ENCODE results near the gene MROH7. TPM values are rescaled to one million over a fixed set of nuclear protein-coding genes. Genes with fewer than 3 reads are reported as not detected.

Gene MROH7
- total RNA-seq, 1 donor: 0.42 TPM

GRCh38 chr1:54658164-54658913 is 16.8 kb downstream of the MROH7 start:
- H3K4me3 ChIP-seq (ENCODE audit: low read length): no peak overlapping the region
- H3K27me3 ChIP-seq (ENCODE audit: insufficient read depth, low read length): no peaks in the 10 kb centered on the region
- H3K9me3 ChIP-seq (ENCODE audit: low read depth, low read length): peaks cover 7% of the 10 kb centered on the region
- H3K4me1 ChIP-seq (ENCODE audit: insufficient read depth, low read length): no peaks in the 10 kb centered on the region

GRCh38 chr1:54663725-54664124 is 22.1 kb downstream of the MROH7 start:
- no peaks in the 10 kb centered on the region for H3K4me1 ChIP-seq (ENCODE audit: insufficient read depth, low read length)
- H3K4me3 ChIP-seq (ENCODE audit: low read length): no peak overlapping the region
- H3K9me3 ChIP-seq (ENCODE audit: low read depth, low read length): no peaks in the 10 kb centered on the region
- H3K27me3 ChIP-seq (ENCODE audit: insufficient read depth, low read length): no peaks in the 10 kb centered on the region

GRCh38 chr1:54664364-54664763 is 22.8 kb downstream of the MROH7 start:
- Histone ChIP-seq H3K27me3 (ENCODE audit: insufficient read depth, low read length) (no peaks in the 10 kb centered on the region), H3K9me3 (ENCODE audit: low read depth, low read length) (no peaks in the 10 kb centered on the region), H3K4me1 (ENCODE audit: insufficient read depth, low read length) (no peaks in the 10 kb centered on the region)

GRCh38 chr1:54665852-54666251 is 24.3 kb downstream of the MROH7 start:
- H3K9me3 ChIP-seq (ENCODE audit: low read depth, low read length): no peaks in the 10 kb centered on the region
- no peaks in the 10 kb centered on the region for H3K4me1 ChIP-seq (ENCODE audit: insufficient read depth, low read length)
- H3K27me3 ChIP-seq (ENCODE audit: insufficient read depth, low read length): no peaks in the 10 kb centered on the region
- no peak overlapping the region for H3K4me3 ChIP-seq (ENCODE audit: low read length)

More at GRCh38 chr1:54664364-54664763, 22.8 kb downstream of the MROH7 start:
- H3K4me3 ChIP-seq (ENCODE audit: low read length): no peak overlapping the region

GRCh38 chr1:54666333-54666732 is 24.7 kb downstream of the MROH7 start:
- Histone ChIP-seq H3K4me3 (ENCODE audit: low read length) (no peak overlapping the region), H3K27me3 (ENCODE audit: insufficient read depth, low read length) (no peaks in the 10 kb centered on the region), H3K9me3 (ENCODE audit: low read depth, low read length) (no peaks in the 10 kb centered on the region), H3K4me1 (ENCODE audit: insufficient read depth, low read length) (no peaks in the 10 kb centered on the region)

- Histone ChIP-seq H3K4me1 (ENCODE audit: insufficient read depth, low read length) (no peaks in the 10 kb centered on the region), H3K27me3 (ENCODE audit: insufficient read depth, low read length) (no peaks in the 10 kb centered on the region)
Observed at GRCh38 chr1:54667797-54668196, 26.2 kb downstream of the MROH7 start.

GRCh38 chr1:54668567-54668966 is 27.0 kb downstream of the MROH7 start:
- no peaks in the 10 kb centered on the region for H3K27me3 ChIP-seq (ENCODE audit: insufficient read depth, low read length)
- H3K9me3 ChIP-seq (ENCODE audit: low read depth, low read length): no peaks in the 10 kb centered on the region
- H3K4me3 ChIP-seq (ENCODE audit: low read length): no peak overlapping the region
- no peaks in the 10 kb centered on the region for H3K4me1 ChIP-seq (ENCODE audit: insufficient read depth, low read length)

More at GRCh38 chr1:54667797-54668196, 26.2 kb downstream of the MROH7 start:
- no peaks in the 10 kb centered on the region for H3K9me3 ChIP-seq (ENCODE audit: low read depth, low read length)
- no peak overlapping the region for H3K4me3 ChIP-seq (ENCODE audit: low read length)

GRCh38 chr1:54671985-54672608 is 30.5 kb downstream of the MROH7 start:
- H3K4me1 ChIP-seq (ENCODE audit: insufficient read depth, low read length): no peaks in the 10 kb centered on the region
- H3K9me3 ChIP-seq (ENCODE audit: low read depth, low read length): no peaks in the 10 kb centered on the region
- H3K27me3 ChIP-seq (ENCODE audit: insufficient read depth, low read length): no peaks in the 10 kb centered on the region
- H3K4me3 ChIP-seq (ENCODE audit: low read length): no peak overlapping the region

GRCh38 chr1:54678776-54679643 is 37.4 kb downstream of the MROH7 start:
- Histone ChIP-seq H3K4me3 (ENCODE audit: low read length) (no peak overlapping the region), H3K9me3 (ENCODE audit: low read depth, low read length) (no peaks in the 10 kb centered on the region), H3K27me3 (ENCODE audit: insufficient read depth, low read length) (no peaks in the 10 kb centered on the region), H3K4me1 (ENCODE audit: insufficient read depth, low read length) (no peaks in the 10 kb centered on the region)

- Histone ChIP-seq H3K4me1 (ENCODE audit: insufficient read depth, low read length) (no peaks in the 10 kb centered on the region), H3K27me3 (ENCODE audit: insufficient read depth, low read length) (no peaks in the 10 kb centered on the region), H3K9me3 (ENCODE audit: low read depth, low read length) (no peaks in the 10 kb centered on the region), H3K4me3 (ENCODE audit: low read length) (no peak overlapping the region)
Observed at GRCh38 chr1:54679706-54680105, 38.1 kb downstream of the MROH7 start.

- H3K4me3 ChIP-seq (ENCODE audit: low read length): no peak overlapping the region
- H3K27me3 ChIP-seq (ENCODE audit: insufficient read depth, low read length): no peaks in the 10 kb centered on the region
- H3K9me3 ChIP-seq (ENCODE audit: low read depth, low read length): no peaks in the 10 kb centered on the region
- H3K4me1 ChIP-seq (ENCODE audit: insufficient read depth, low read length): no peaks in the 10 kb centered on the region
Observed at GRCh38 chr1:54680387-54680786, 38.8 kb downstream of the MROH7 start.

GRCh38 chr1:54681358-54681757 is 39.8 kb downstream of the MROH7 start:
- Histone ChIP-seq H3K27me3 (ENCODE audit: insufficient read depth, low read length) (no peaks in the 10 kb centered on the region), H3K4me1 (ENCODE audit: insufficient read depth, low read length) (no peaks in the 10 kb centered on the region), H3K4me3 (ENCODE audit: low read length) (no peak overlapping the region), H3K9me3 (ENCODE audit: low read depth, low read length) (no peaks in the 10 kb centered on the region)

GRCh38 chr1:54683453-54683852 is 41.9 kb downstream of the MROH7 start:
- H3K27me3 ChIP-seq (ENCODE audit: insufficient read depth, low read length): no peaks in the 10 kb centered on the region
- H3K9me3 ChIP-seq (ENCODE audit: low read depth, low read length): no peaks in the 10 kb centered on the region
- H3K4me3 ChIP-seq (ENCODE audit: low read length): no peak overlapping the region
- no peaks in the 10 kb centered on the region for H3K4me1 ChIP-seq (ENCODE audit: insufficient read depth, low read length)

GRCh38 chr1:54685335-54685905 is 43.8 kb downstream of the MROH7 start:
- no peaks in the 10 kb centered on the region for H3K9me3 ChIP-seq (ENCODE audit: low read depth, low read length)
- no peaks in the 10 kb centered on the region for H3K4me1 ChIP-seq (ENCODE audit: insufficient read depth, low read length)
- H3K4me3 ChIP-seq (ENCODE audit: low read length): no peak overlapping the region
- H3K27me3 ChIP-seq (ENCODE audit: insufficient read depth, low read length): no peaks in the 10 kb centered on the region

GRCh38 chr1:54686155-54686554 is 44.6 kb downstream of the MROH7 start:
- no peak overlapping the region for H3K4me3 ChIP-seq (ENCODE audit: low read length)

More at GRCh38 chr1:54686155-54686554, 44.6 kb downstream of the MROH7 start:
- no peaks in the 10 kb centered on the region for H3K27me3 ChIP-seq (ENCODE audit: insufficient read depth, low read length)
- H3K4me1 ChIP-seq (ENCODE audit: insufficient read depth, low read length): no peaks in the 10 kb centered on the region
- H3K9me3 ChIP-seq (ENCODE audit: low read depth, low read length): no peaks in the 10 kb centered on the region

All from mononuclear cell (primary cell).